ENCODE results near the gene ADGRG6. TPM values are rescaled to one million over a fixed set of nuclear protein-coding genes. Genes with fewer than 3 reads are reported as not detected.

The ADGRG6 gene
- total and polyA plus RNA-seq, 2 donors (not counting 1 experiment from before 2014, with no cell fraction given): 0.03 TPM; not detected in 1

GRCh38 chr6:142414462-142415250 is 112.8 kb downstream of the ADGRG6 start:
- H3K27me3 ChIP-seq (replicated peaks in 1 of 4; ENCODE audit: control extremely low read depth in 1 of 4, control insufficient read depth in 3 of 4, insufficient read depth in 4 of 4, low read length in 3 of 4): no peaks in the 10 kb centered on the region
- no peaks in the 10 kb centered on the region for H3K4me1 Mint-ChIP-seq
- H3K79me2 ChIP-seq (ENCODE audit: control insufficient read depth, insufficient read depth, low read length): no peaks in the 10 kb centered on the region
- H3K36me3 ChIP-seq (replicated peaks in 1 of 2; ENCODE audit: control extremely low read depth in 1 of 2, control insufficient read depth in 1 of 2, extremely low read depth in 1 of 2, insufficient read depth in 2 of 2, low read length in 1 of 2): no peaks in the 10 kb centered on the region
- no peaks in the 10 kb centered on the region for H3K4me1 ChIP-seq (ENCODE audit: control insufficient read depth in 2 of 2, insufficient read depth in 2 of 2, low read length in 2 of 2)
- H3K4me3 ChIP-seq (ENCODE audit: control extremely low read depth in 1 of 5, extremely low read depth in 1 of 5, insufficient read depth in 1 of 5, low read depth in 2 of 5, low read length in 4 of 5): no peak overlapping the region
- POLR2A ChIA-PET: no interaction called here
- no peak overlapping the region for H3K27ac Mint-ChIP-seq
- H3K4me2 ChIP-seq (replicated peaks; ENCODE audit: low read depth, low read length, poor library complexity, severe bottlenecking): no peak overlapping the region
- intact Hi-C loops (cut with micrococcal nuclease): no loop called here
- no peak overlapping the region for H3K27ac ChIP-seq (ENCODE audit: low read length in 2 of 2)
- WGBS (ENCODE audit: insufficient coverage): 100% methylated on average over 2 of the region's 8 CpGs
- H3K4me3 Mint-ChIP-seq: no peak overlapping the region
- no peak overlapping the region for H3K9ac ChIP-seq (ENCODE audit: low read length)
- no peaks in the 10 kb centered on the region for H4K20me1 ChIP-seq (ENCODE audit: control insufficient read depth, insufficient read depth, low read length, poor library complexity, severe bottlenecking)
- CTCF ChIA-PET: no interaction called here
- H3K9me3 Mint-ChIP-seq (ENCODE audit: insufficient read depth): no peaks in the 10 kb centered on the region
- H3K27me3 Mint-ChIP-seq: peaks cover 3% of the 10 kb centered on the region
- H3K9me3 ChIP-seq (ENCODE audit: control extremely low read depth in 1 of 3, control insufficient read depth in 2 of 3, insufficient read depth in 1 of 3, low read length in 2 of 3): no peaks in the 10 kb centered on the region
- TF ChIP-seq EZH2 (IDR thresholded peaks at IDR 0.05; ENCODE audit: borderline replicate concordance, insufficient read depth, low read depth, low read length, poor library complexity, severe bottlenecking) (no peak), CTCF (IDR thresholded peaks at IDR 0.05) (no peak)
- no peak for ATAC-seq (ENCODE audit: low read depth)
- no peak overlapping the region for H2AFZ ChIP-seq (ENCODE audit: insufficient read depth, low read depth, low read length, poor library complexity, severe bottlenecking)
- DNase-seq: no peak

- intact Hi-C loops (cut with micrococcal nuclease): no loop called here
- H3K36me3 ChIP-seq (replicated peaks in 1 of 2; ENCODE audit: control extremely low read depth in 1 of 2, control insufficient read depth in 1 of 2, extremely low read depth in 1 of 2, insufficient read depth in 2 of 2, low read length in 1 of 2): no peaks in the 10 kb centered on the region
- no peak overlapping the region for H3K4me3 ChIP-seq (ENCODE audit: control extremely low read depth in 1 of 5, extremely low read depth in 1 of 5, insufficient read depth in 1 of 5, low read depth in 2 of 5, low read length in 4 of 5)
Measured at GRCh38 chr6:142416179-142416578, 114.4 kb downstream of the ADGRG6 start.

More at GRCh38 chr6:142416179-142416578, 114.4 kb downstream of the ADGRG6 start:
- H3K9me3 ChIP-seq (ENCODE audit: control extremely low read depth in 1 of 3, control insufficient read depth in 2 of 3, insufficient read depth in 1 of 3, low read length in 2 of 3): no peaks in the 10 kb centered on the region
- TF ChIP-seq EZH2 (IDR thresholded peaks at IDR 0.05; ENCODE audit: borderline replicate concordance, insufficient read depth, low read depth, low read length, poor library complexity, severe bottlenecking): no peak
- TF ChIP-seq CTCF (IDR thresholded peaks at IDR 0.05): no peak
- Mint-ChIP-seq H3K27me3 (peaks cover 2% of the 10 kb centered on the region), H3K9me3 (ENCODE audit: insufficient read depth) (no peaks in the 10 kb centered on the region), H3K4me1 (no peaks in the 10 kb centered on the region), H3K27ac (no peak overlapping the region), H3K4me3 (no peak overlapping the region)
- no peak overlapping the region for H3K4me2 ChIP-seq (replicated peaks; ENCODE audit: low read depth, low read length, poor library complexity, severe bottlenecking)
- no peaks in the 10 kb centered on the region for H3K4me1 ChIP-seq (ENCODE audit: control insufficient read depth in 2 of 2, insufficient read depth in 2 of 2, low read length in 2 of 2)
- no peaks in the 10 kb centered on the region for H3K27me3 ChIP-seq (replicated peaks in 1 of 4; ENCODE audit: control extremely low read depth in 1 of 4, control insufficient read depth in 3 of 4, insufficient read depth in 4 of 4, low read length in 3 of 4)
- CTCF ChIA-PET: no interaction called here
- H3K9ac ChIP-seq (ENCODE audit: low read length): no peak overlapping the region
- 68% methylated on average over 3 of the region's 3 CpGs for WGBS (ENCODE audit: insufficient coverage)
- POLR2A ChIA-PET: no interaction called here
- no peak overlapping the region for H2AFZ ChIP-seq (ENCODE audit: insufficient read depth, low read depth, low read length, poor library complexity, severe bottlenecking)
- DNase-seq (no peak), ATAC-seq (ENCODE audit: low read depth) (no peak)
- H3K27ac ChIP-seq (ENCODE audit: low read length in 2 of 2): no peak overlapping the region
- H4K20me1 ChIP-seq (ENCODE audit: control insufficient read depth, insufficient read depth, low read length, poor library complexity, severe bottlenecking): no peaks in the 10 kb centered on the region
- H3K79me2 ChIP-seq (ENCODE audit: control insufficient read depth, insufficient read depth, low read length): no peaks in the 10 kb centered on the region

Measured in B cell (primary cell).